ENCODE results near the gene CISD3. TPM values are rescaled to one million over a fixed set of nuclear protein-coding genes. Genes with fewer than 3 reads are reported as not detected.

The CISD3 gene
- total and polyA plus RNA-seq, 2 donors (not counting 1 experiment from before 2014, with no cell fraction given) = 5.0 to 11.3 TPM

DNA sequence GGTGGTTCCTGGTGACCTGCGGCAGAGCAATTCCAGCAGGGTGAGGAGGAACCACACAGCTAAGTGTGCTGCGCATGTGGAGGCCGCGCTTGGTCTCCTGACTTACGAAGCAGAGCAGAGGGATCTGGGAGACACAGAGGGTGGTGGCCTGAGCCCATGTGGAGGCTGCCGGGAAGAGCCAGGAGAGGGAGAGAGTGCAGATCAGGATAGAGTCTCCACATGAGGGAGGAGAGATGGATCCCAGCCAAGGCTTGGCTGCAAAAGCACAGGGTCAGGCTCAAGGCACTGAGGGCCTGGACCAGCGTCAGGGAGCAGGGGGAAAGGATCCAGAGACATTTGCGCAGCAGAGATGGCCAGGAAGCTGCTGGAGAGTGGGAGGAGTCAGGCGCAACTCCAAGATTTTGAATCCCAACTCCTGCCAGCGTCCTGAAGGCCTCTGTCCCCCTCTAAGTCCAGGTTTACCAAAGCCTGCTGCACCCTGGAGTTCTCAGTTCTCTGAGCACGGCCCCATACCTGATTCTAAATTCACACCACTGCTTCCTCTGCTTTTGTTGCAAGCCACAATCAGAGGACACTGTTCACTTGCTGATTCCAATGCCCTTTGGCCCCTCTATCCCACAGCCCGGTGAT lies 36.3 kb upstream of the CISD3 start:
- intact Hi-C loops (cut with micrococcal nuclease) = no loop called here
- H4K20me1 ChIP-seq (ENCODE audit: control insufficient read depth, insufficient read depth, low read length, poor library complexity, severe bottlenecking) = no peaks in the 10 kb centered on the region
- TF ChIP-seq EZH2 (IDR thresholded peaks at IDR 0.05; ENCODE audit: borderline replicate concordance, insufficient read depth, low read depth, low read length, poor library complexity, severe bottlenecking) = no peak
- no peak for TF ChIP-seq CTCF (IDR thresholded peaks at IDR 0.05)
- H3K4me1 Mint-ChIP-seq = peaks cover 10% of the 10 kb centered on the region
- no peak overlapping the region for H3K4me3 Mint-ChIP-seq
- H3K27me3 ChIP-seq (replicated peaks in 1 of 4; ENCODE audit: control extremely low read depth in 1 of 4, control insufficient read depth in 3 of 4, insufficient read depth in 4 of 4, low read length in 3 of 4) = no peaks in the 10 kb centered on the region
- no peaks in the 10 kb centered on the region for H3K9me3 ChIP-seq (ENCODE audit: control extremely low read depth in 1 of 3, control insufficient read depth in 2 of 3, insufficient read depth in 1 of 3, low read length in 2 of 3)
- H3K27me3 Mint-ChIP-seq = peaks cover 7% of the 10 kb centered on the region
- DNase-seq (no peak), ATAC-seq (ENCODE audit: low read depth) (no peak)
- H2AFZ ChIP-seq (ENCODE audit: insufficient read depth, low read depth, low read length, poor library complexity, severe bottlenecking) = no peak overlapping the region
- no peak overlapping the region for H3K9ac ChIP-seq (ENCODE audit: low read length)
- H3K4me2 ChIP-seq (replicated peaks; ENCODE audit: low read depth, low read length, poor library complexity, severe bottlenecking) = no peak overlapping the region
- POLR2A ChIA-PET = no interaction called here
- H3K4me1 ChIP-seq (ENCODE audit: control insufficient read depth in 2 of 2, insufficient read depth in 2 of 2, low read length in 2 of 2) = no peaks in the 10 kb centered on the region
- CTCF ChIA-PET = interaction anchor here (4.0 kb wide), 1 partner anchor 42 kb away, joined by 14 read pairs; no protein-coding TSS in a partner anchor
- H3K27ac Mint-ChIP-seq = no peak overlapping the region
- H3K36me3 ChIP-seq (replicated peaks in 1 of 2; ENCODE audit: control extremely low read depth in 1 of 2, control insufficient read depth in 1 of 2, extremely low read depth in 1 of 2, insufficient read depth in 2 of 2, low read length in 1 of 2) = no peaks in the 10 kb centered on the region
- no peaks in the 10 kb centered on the region for H3K79me2 ChIP-seq (ENCODE audit: control insufficient read depth, insufficient read depth, low read length)
- 96% methylated on average over 12 of the region's 12 CpGs for WGBS (ENCODE audit: insufficient coverage)
- H3K4me3 ChIP-seq (ENCODE audit: control extremely low read depth in 1 of 5, extremely low read depth in 1 of 5, insufficient read depth in 1 of 5, low read depth in 2 of 5, low read length in 4 of 5) = no peak overlapping the region
- no peak overlapping the region for H3K27ac ChIP-seq (ENCODE audit: low read length in 2 of 2)
- no peaks in the 10 kb centered on the region for H3K9me3 Mint-ChIP-seq (ENCODE audit: insufficient read depth)

DNA sequence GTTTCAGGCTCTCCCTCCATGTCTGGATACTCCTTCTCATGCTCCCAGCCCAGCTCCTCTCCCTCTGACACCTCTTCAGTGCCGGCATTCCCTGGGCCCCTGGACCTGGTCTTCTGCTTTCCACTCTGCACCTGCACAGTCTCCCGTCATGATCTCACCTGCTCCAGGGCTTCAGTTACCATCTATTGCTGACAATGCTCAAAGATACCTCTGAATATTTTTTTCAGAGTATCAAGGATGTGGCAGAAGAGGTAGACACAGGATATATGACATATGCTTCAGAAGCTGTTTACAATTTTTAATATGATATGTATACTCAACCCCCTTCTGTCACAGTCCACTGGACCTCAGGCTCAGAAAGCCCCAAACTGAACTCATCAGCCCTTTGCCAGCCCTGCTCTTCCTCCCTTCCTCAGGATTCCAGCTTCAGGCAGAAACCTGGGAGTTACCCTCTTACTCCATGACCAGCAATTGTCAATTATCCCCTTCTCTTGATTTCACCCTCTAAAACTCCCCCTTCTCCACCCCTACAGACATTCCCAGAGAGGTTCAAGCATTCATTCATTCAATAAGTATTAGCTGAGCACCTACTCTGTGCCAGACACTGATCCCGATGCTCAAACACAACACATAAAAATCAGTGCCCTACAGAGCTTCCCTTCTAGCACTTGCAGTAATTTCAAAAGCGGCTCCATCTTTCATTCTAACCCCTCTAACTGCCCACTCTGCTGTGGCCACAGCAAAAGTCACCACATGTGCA lies 32.9 kb upstream of the CISD3 start:
- intact Hi-C loops (cut with micrococcal nuclease) = no loop called here
- peaks cover 25% of the 10 kb centered on the region for H3K4me1 Mint-ChIP-seq
- H3K4me2 ChIP-seq (replicated peaks; ENCODE audit: low read depth, low read length, poor library complexity, severe bottlenecking) = no peak overlapping the region
- no peak overlapping the region for H3K4me3 Mint-ChIP-seq
- no peaks in the 10 kb centered on the region for H3K79me2 ChIP-seq (ENCODE audit: control insufficient read depth, insufficient read depth, low read length)
- ATAC-seq (ENCODE audit: low read depth) (no peak), DNase-seq (no peak)
- H4K20me1 ChIP-seq (ENCODE audit: control insufficient read depth, insufficient read depth, low read length, poor library complexity, severe bottlenecking) = no peaks in the 10 kb centered on the region
- 100% methylated on average over 3 of the region's 4 CpGs for WGBS (ENCODE audit: insufficient coverage)
- H3K27me3 ChIP-seq (replicated peaks in 1 of 4; ENCODE audit: control extremely low read depth in 1 of 4, control insufficient read depth in 3 of 4, insufficient read depth in 4 of 4, low read length in 3 of 4) = no peaks in the 10 kb centered on the region
- no peak overlapping the region for H3K27ac Mint-ChIP-seq
- peaks cover 9 to 15% of the 10 kb centered on the region in 2 donors for H3K4me1 ChIP-seq (ENCODE audit: control insufficient read depth in 2 of 2, insufficient read depth in 2 of 2, low read length in 2 of 2)
- ChIA-PET POLR2A (no interaction called here), CTCF (interaction anchor here (0.8 to 4.0 kb wide), 3 partner anchors 13 to 39 kb away, joined by 3 to 14 read pairs (median 3); no protein-coding TSS in a partner anchor)
- TF ChIP-seq EZH2 (IDR thresholded peaks at IDR 0.05; ENCODE audit: borderline replicate concordance, insufficient read depth, low read depth, low read length, poor library complexity, severe bottlenecking) (no peak), CTCF (IDR thresholded peaks at IDR 0.05) (no peak)
- no peak overlapping the region for H2AFZ ChIP-seq (ENCODE audit: insufficient read depth, low read depth, low read length, poor library complexity, severe bottlenecking)
- H3K9me3 ChIP-seq (ENCODE audit: control extremely low read depth in 1 of 3, control insufficient read depth in 2 of 3, insufficient read depth in 1 of 3, low read length in 2 of 3) = no peaks in the 10 kb centered on the region
- no peaks in the 10 kb centered on the region for H3K36me3 ChIP-seq (replicated peaks in 1 of 2; ENCODE audit: control extremely low read depth in 1 of 2, control insufficient read depth in 1 of 2, extremely low read depth in 1 of 2, insufficient read depth in 2 of 2, low read length in 1 of 2)
- H3K9ac ChIP-seq (ENCODE audit: low read length) = no peak overlapping the region
- H3K27ac ChIP-seq (ENCODE audit: low read length in 2 of 2) = no peak overlapping the region
- H3K27me3 Mint-ChIP-seq = no peaks in the 10 kb centered on the region
- no peaks in the 10 kb centered on the region for H3K9me3 Mint-ChIP-seq (ENCODE audit: insufficient read depth)
- H3K4me3 ChIP-seq (ENCODE audit: control extremely low read depth in 1 of 5, extremely low read depth in 1 of 5, insufficient read depth in 1 of 5, low read depth in 2 of 5, low read length in 4 of 5) = no peak overlapping the region
